ENCODE measurements around the gene ATP6V1E1. TPM values are rescaled to one million over a fixed set of nuclear protein-coding genes. Genes with fewer than 3 reads are reported as not detected.

The ATP6V1E1 gene
- total and polyA plus RNA-seq, 2 of the 13 experiments (the other 11 are each of a cell fraction or from before 2014, with no cell fraction given): 69.3 to 90.9 TPM

- CTCF ChIA-PET (ENCODE audit: low intra/inter-chr PET ratio, low total read pairs): no interaction called here
- in situ Hi-C loops (cut with HindIII; ENCODE audit: extremely low pct_ligation_motif_present, low pct_unique_long_range_greater_than_20kb): no loop called here
- no peak for TF ChIP-seq PITX1 (CRISPR knock-in tag; IDR thresholded peaks at IDR 0.05)
- no peak for TF ChIP-seq WIZ (CRISPR knock-in tag; IDR thresholded peaks at IDR 0.05)
- TF ChIP-seq TFAP4 (IDR thresholded peaks at IDR 0.05; ENCODE audit: borderline replicate concordance, low read depth): no peak
- TF ChIP-seq, protein P1, sequence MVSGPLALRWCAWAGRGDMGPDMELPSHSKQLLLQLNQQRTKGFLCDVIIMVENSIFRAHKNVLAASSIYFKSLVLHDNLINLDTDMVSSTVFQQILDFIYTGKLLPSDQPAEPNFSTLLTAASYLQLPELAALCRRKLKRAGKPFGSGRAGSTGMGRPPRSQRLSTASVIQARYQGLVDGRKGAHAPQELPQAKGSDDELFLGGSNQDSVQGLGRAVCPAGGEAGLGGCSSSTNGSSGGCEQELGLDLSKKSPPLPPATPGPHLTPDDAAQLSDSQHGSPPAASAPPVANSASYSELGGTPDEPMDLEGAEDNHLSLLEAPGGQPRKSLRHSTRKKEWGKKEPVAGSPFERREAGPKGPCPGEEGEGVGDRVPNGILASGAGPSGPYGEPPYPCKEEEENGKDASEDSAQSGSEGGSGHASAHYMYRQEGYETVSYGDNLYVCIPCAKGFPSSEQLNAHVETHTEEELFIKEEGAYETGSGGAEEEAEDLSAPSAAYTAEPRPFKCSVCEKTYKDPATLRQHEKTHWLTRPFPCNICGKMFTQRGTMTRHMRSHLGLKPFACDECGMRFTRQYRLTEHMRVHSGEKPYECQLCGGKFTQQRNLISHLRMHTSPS (CRISPR knock-in tag; IDR thresholded peaks at IDR 0.05; ENCODE audit: low read depth): no peak
- TF ChIP-seq ZNF569 (CRISPR knock-in tag; IDR thresholded peaks at IDR 0.05; ENCODE audit: borderline replicate concordance): no peak
- no peak for TF ChIP-seq FOXP1 (IDR thresholded peaks at IDR 0.05)
- TF ChIP-seq FOXP1 (CRISPR knock-in tag; IDR thresholded peaks at IDR 0.05): no peak
- no peak for TF ChIP-seq NPAS2 (CRISPR knock-in tag; IDR thresholded peaks at IDR 0.05; ENCODE audit: borderline replicate concordance)
- no peak for TF ChIP-seq ZBTB7B (CRISPR knock-in tag; IDR thresholded peaks at IDR 0.05)
- no peak for TF ChIP-seq CC2D1A (CRISPR knock-in tag; IDR thresholded peaks at IDR 0.05)
- TF ChIP-seq ATM (IDR thresholded peaks at IDR 0.05; ENCODE audit: borderline replicate concordance): no peak
- TF ChIP-seq STAG1 (CRISPR knock-in tag; IDR thresholded peaks at IDR 0.05): no peak
- H3K9me3 ChIP-seq (ENCODE audit: low read length): no peaks in the 10 kb centered on the region
- intact Hi-C loops (cut with micrococcal nuclease; ENCODE audit: unreplicated experiment): loop anchor here (5.0 kb wide), 2 partner anchors 82 to 187 kb away; partner anchors contain the start of gene BCL2L13
- POLR2A ChIA-PET: no interaction called here
- H3K79me2 ChIP-seq (ENCODE audit: insufficient read depth, low read length): no peaks in the 10 kb centered on the region
- H3K27ac ChIP-seq (ENCODE audit: extremely low read length, insufficient read depth, low read length): no peak overlapping the region
- H2AFZ ChIP-seq (ENCODE audit: low read length): no peak overlapping the region
- H4K20me1 ChIP-seq (ENCODE audit: insufficient read depth, low read length): no peaks in the 10 kb centered on the region
- no peaks in the 10 kb centered on the region for H3K36me3 ChIP-seq (replicated peaks in 1 of 2; ENCODE audit: control insufficient read depth in 1 of 2, insufficient read depth in 2 of 2, low read length in 2 of 2)
- no peak overlapping the region for H3K9ac ChIP-seq (ENCODE audit: insufficient read depth, low read depth, low read length)
- DNase-seq (ENCODE audit: low spot score) (no peak), FAIRE-seq (no peak), ATAC-seq (no peak)
- H3K4me3 ChIP-seq (replicated peaks in 1 of 3; ENCODE audit: insufficient read depth in 1 of 3, low read depth in 2 of 3, low read length in 3 of 3): no peak overlapping the region
- peaks cover 0 to 43% of the 10 kb centered on the region in 2 experiments; a peak in 3 of 5 replicates for H3K27me3 ChIP-seq (ENCODE audit: control insufficient read depth in 1 of 2, insufficient read depth in 2 of 2, low read length in 2 of 2)
- 57% methylated on average over 4 of the region's 4 CpGs for WGBS (ENCODE audit: low lambda C conversion rate)
- 0 out of 2 replicates have a peak, but pooled peaks cover 8% of the 10 kb centered on the region for H3K4me1 ChIP-seq (ENCODE audit: insufficient read depth, low read length)
- H3K4me2 ChIP-seq (ENCODE audit: low read depth, low read length): no peak overlapping the region
- BruUV-seq (replicated peaks): no TSS peak
Observed at GRCh38 chr22:17554814-17555213, 73.7 kb downstream of the ATP6V1E1 start.

Data from HepG2 (cell line).